Measurements from ENCODE around the gene KLF15.

KLF15 gene

DNA sequence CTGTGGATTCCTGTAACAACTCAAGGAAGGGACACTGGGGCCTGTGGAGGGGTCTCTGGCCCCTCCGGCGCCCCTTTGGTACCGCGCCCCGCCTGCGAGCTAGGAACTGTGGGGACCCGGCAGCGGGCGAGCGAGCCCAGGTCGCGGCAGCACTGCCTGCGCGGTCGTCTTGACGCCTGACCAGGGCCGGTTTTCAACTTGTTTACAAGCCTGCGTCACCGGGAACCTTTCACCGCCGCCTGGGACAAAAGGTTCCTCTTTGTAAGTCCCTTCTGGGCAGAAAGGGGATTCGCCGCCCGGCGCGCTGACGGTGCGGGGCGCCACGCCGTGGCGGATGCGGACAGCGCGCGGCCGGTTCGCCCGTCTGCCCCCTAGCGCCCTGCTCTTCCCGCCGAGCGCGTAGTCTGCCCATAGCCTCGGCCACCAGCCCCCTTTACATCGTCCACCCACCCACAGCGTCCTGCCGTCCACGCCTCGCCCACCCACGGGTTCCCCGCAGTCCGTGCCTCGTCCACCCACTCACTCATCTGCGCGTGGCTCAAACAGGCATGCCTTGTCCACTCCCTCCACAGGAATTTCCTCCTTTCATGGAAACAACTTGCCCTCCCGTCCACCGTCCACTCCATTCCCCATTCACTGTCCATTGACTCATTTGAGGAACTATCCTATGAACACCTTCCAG lies 32.0 kb upstream of the KLF15 start:
- peak; percentile 15 for DNase-seq (ENCODE audit: low spot score)

DNA sequence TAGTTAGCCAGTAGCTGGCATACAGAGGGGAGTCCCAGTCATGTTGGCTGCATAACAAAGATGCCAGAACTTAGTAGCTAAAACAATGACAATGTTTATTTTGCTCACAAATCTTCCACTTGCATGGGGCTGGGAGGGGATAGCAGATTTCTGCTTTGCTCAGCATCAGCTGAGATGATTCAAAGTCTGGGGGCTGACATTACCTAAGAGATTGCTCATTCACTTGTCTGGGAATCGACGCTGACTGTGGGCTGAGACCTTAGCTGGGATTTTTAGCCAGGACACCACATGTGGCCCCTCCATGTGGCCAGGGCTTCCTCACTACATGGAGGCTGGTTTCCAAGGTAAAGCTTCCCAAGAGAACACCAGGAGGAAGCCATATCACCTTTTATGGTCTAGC lies 24.8 kb upstream of the KLF15 start:
- DNase-seq (ENCODE audit: low spot score): no peak

DNA sequence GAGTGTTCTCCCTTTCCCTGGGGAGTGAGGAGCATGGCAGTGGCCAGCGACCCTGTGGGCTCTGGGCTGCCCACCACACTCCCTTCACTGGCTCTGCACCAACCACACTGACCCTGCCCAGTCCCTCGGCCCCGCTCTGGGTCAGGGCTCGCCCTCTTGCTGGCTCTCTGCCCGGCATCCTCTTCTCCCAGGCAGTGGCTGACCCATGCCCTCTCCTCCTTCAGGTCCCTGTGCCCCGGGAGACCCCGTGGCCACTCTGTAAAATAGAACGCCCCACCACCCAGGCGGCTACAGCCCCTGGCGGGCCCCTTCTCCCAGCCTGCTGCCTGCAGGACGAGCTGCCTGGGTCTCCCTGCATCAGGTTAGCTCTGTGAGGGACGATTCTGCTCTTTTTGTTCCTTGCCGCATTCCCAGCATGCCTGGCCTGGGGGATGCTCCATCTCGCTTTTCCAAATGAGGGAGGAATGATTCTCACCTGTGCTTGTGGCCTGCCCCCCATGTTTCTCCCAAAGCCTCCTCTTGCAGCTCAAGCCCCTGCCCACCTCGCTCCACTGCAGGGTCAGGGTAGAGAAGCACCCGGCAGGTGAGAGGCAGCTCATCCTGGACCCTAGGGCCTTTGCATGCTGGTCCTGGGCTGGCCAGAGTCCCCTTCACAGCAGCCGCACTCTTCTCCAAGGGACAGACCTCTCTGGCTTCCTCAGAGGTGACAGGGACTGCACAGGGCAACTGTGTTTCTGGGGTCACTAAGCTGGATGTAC lies 23.0 kb upstream of the KLF15 start:
- DNase-seq (ENCODE audit: low spot score): no peak

DNA sequence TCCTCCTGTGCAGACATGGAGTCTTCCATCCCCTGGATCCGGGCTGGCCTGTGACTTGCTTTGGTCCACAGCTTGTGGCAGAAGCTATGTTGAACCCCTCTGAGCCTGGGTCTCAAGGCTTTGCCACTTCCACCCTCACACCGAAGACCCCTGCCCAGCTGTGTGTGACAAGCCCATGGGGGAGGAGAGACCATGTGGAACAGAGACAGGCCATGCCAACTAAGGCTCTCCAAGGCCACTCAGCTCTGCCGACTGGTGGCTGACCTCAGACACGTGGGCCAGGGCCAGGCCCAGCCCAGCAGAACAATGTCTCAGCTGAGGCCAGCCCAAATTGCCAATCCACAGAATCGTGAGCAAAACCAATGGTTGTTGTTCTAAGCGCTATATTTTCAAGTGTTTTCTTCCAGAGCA lies 21.1 kb upstream of the KLF15 start:
- DNase-seq (ENCODE audit: low spot score): no peak

DNA sequence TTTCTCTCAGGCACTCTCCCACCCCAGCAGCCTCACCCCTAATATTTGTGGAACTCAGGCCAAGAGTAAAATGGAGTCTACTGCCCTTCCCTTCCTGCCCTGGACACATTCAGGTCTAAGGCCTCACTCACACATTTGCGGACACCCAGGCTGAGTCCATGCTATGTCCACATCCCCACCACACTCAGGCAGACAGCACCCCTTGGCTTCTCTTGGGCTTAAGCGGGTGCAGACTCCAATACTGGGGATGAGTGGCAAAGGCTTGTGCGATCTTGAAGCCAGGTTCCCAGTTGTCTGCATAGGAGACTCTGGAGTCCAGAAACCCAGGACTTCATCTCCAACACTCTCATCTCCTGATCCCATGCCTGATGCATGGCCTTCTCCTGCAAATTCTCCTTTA lies 20.0 kb upstream of the KLF15 start:
- no peak for DNase-seq (ENCODE audit: low spot score)

DNA sequence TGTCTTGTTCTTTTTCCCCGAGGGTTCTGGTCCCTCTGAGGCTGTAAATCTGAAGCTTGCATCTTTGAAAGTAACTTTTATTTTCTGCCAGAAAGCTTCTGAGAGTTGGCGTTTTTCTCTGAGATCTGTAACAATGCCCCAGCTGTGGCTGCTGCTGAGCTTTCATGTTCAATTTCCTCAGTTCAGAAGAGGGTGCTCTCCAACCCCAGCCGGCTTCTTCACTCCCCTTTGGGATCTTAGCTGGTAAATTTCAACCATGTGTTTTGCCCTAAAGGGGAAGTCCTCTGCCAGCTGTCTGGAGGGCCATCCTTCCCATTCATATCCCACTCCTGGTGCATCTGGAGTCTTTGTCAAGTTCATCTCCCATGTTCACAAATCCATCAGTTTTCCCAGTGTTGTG lies 19.2 kb upstream of the KLF15 start:
- no peak for DNase-seq (ENCODE audit: low spot score)

DNA sequence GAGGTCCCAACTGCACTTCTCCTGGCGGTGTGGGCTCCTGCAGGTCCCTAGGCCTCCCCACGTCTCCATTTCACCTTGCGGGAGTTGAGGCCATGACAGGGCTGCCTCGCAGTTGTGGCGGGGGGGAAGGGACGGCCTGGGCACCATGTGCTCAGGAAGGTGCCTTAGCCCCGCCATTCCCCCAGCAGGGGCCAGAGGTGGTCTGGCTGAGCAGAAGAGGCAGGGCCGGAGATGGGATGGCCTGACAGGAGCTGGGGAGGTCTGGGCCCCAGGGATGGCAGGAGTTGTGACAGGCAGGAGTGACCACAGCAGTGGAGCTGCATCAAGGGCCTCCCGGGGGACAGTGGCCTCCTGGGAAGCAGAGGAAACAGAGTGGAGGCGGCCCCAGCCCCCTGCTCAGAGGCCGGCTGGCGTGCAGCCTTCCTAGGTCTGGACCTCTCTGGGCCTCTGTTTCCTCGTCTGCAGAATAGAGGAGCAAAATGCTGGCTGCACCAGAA lies 18.7 kb upstream of the KLF15 start:
- DNase-seq (ENCODE audit: low spot score): no peak

DNA sequence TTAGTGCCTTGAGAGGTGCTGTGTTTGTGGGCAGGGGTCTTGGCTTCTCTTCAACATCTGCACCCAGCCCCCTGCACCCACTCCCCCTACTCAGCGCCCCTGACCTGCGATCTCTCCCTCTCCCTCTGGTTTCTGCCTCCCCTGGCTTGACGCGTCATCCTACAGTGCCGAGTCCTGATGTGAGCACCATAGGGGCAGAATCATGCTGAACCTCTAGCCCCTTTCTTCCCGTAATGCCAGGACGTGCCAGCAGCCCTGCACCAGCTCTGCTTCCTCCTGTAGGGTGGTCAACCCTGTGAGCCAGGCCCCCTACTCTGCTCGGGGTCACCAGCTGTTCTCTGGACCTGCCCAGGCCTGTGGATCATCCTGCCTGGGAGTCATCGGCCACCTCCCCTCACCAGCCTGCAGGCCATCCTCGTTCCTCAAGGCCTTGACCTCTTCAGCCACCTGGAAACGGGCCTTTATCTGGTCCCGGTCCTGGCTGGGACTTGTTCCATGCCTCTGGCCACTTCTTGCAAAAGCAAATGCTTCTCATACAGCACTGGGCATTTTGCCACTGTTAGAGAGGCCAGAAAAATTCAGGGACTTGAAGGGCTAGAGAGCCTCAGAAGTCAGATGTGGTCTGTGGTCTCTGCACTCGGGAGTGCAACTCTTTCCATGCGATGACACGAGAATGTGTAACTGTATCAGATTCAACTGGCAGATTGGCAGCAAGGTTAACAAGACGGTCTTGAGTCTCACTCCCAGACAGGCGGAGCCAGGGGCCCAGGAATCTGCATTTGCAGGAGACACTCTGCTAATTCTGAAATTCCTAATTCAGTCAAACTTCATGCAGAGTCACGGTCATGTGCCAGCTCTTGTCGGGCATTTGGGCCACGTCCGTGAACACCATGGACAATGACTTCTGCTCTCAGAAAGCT lies 16.7 kb upstream of the KLF15 start:
- DNase-seq (ENCODE audit: low spot score): no peak

DNA sequence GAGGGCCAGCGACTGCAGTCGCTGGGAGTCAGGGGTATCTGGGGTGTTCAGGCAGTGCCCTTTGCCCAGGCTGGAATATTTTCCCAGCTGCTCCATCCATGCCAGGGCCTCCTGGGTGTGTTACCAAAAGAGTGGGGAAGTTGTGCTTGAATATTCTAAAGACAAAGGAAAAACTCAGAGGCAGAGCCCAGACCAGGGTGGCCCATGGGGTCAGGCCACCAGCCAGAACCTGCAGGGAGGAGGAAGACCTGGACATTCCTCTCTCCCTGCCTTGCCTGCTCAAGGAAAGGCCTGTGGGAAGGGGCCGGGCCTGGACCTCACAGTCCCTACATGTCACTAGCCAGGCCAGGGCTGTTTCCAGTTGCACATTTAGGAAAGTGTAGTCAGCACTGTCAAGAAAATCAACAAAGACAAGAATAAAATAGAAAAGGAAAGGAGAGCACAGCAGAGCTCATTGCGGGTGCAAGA lies 16.0 kb upstream of the KLF15 start:
- no peak for DNase-seq (ENCODE audit: low spot score)

DNA sequence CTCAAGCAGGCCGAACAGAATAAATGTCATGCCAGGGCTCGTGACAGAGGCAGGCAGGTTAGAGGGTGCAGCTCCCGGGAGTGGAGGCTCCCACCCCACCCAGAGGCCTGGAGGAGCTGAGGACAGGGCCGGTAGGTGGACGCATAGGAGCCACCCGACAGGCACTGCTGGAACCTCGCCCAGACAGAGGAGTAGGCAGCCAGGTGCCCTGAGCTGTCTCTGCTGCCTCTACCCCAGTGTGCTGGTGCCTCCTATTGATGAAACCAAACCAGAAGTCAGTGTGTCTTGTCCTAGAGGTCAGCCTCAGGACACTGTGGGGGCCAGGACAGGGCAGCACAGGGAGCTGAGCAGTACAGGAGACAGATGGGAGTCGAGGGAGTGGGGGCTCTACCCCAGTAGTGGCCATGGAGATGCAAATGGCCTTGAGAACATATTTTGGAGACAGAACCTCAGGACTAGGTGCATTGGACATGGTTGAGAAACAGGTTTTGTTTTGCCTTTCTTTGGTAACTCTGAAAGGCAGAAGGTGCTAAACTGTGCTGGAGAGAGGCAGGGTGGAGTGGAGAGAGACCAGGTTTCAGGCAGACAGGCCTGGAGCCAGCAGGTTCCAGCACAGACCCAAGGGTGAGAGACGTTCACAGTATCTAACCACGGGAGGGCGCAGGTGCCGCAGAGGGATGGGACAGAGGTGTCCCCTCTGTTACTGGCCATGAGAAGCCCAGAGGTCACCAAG lies 15.4 kb upstream of the KLF15 start:
- no peak for DNase-seq (ENCODE audit: low spot score)

DNA sequence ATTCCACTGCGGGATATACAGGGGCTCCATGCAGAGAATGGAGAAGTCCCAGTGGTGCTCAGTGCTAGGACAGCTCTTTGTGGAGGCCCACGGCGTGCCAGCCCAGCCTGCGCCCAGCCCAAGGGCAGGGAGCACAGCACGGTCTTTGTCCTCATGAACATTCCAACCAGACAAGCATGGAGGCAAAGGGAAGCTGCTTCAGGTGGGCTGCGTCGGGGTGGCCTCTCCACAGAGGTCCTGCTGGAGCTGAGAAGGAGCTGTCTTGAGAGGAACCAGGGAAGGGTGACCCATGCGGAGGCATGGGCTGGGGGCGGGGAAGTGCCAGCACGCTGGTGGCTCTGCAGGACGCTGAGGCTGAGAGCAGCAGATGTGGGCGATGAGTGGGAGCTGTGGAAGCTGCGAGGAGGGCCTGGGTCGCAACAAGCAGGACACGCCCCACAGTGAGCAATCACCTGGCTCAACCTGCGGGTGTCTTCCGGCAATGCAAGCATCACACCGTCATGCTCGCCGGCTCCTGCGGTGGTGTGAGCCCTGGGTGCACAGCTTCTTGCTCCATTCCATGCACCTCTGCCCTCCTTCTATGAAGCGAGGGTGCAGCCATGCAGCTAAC lies 14.0 kb upstream of the KLF15 start:
- no peak for DNase-seq (ENCODE audit: low spot score)

DNA sequence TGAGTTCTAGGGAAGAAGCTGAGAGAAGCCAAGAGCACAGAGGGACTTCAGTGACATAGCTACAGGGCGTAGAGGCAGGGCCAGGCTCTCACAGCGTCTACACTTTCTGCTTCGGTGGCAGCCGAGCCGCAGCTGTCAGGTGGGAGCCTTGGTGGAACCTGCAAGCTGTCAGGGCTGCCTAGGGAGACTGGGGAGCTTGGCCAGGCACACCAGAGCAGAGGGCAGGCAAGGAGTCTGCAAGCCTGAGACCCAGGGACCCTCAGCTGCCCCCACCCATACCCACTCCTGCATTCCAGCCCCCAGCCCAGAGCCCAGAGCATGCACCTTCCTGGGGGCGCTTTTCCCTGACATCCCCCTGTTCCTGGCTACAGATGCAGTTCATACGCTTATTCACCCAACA lies 13.4 kb upstream of the KLF15 start:
- DNase-seq (ENCODE audit: low spot score): no peak

DNA sequence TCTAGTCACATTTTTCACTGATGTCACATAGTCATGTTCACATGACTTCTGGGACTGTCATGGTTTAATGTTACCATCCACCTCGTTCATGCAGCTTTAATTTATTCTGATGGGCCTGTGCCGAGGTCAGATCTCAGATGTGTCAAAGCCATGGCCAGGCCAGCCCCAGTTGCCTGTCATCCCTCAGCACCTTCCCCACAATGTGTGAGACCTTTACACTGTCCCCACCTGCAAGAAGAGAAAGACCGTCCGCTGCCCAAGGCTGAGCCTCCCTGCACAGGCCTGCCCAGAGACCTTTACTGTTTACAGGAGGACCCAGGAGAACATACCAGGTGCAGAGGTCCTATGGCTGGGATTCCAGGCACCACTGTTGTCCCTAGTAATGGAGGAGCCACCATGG lies 12.8 kb upstream of the KLF15 start:
- DNase-seq (ENCODE audit: low spot score): no peak

DNA sequence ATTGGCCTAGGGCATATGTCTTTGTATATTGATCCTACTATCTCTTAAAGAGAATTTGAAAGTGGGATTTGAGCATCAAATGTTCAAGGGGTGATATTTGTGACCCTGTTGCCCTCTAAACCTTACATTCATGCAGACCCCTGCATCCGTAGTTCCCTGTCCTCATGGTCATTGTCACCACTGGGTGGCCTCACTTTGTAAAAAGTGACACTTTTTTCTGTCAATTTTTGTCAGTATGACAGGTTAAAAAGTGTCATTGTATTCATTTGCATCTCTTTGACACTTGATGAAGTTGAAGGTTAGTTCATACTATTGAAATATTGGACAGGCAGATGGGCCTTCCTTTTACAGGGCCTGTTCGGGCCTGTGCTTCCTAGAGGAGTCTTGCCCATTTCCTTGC lies 12.3 kb upstream of the KLF15 start:
- no peak for DNase-seq (ENCODE audit: low spot score)

DNA sequence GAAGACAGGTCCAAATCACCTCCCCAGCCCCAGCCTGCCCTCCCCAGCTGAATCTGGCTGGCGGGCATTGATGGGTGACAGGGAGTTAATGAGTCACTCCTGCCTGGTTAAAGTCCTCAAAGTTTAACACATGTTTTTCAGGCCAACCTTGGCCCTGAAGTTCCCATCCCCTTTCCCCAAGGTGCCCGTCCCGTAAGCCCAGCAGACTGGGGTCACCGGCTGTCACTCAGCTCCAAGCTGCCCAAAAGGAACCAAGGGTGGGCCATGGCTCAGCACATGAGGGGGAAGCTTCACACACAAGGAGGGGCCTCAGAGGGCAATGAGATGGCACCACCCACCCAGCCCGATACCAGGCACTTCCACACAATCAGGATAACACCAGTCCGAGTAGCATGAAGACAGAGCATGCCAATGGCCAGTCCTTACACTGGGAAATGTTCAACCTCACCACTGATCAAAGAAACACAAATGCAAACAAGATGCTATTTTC lies 10.2 kb upstream of the KLF15 start:
- no peak for DNase-seq (ENCODE audit: low spot score)

DNA sequence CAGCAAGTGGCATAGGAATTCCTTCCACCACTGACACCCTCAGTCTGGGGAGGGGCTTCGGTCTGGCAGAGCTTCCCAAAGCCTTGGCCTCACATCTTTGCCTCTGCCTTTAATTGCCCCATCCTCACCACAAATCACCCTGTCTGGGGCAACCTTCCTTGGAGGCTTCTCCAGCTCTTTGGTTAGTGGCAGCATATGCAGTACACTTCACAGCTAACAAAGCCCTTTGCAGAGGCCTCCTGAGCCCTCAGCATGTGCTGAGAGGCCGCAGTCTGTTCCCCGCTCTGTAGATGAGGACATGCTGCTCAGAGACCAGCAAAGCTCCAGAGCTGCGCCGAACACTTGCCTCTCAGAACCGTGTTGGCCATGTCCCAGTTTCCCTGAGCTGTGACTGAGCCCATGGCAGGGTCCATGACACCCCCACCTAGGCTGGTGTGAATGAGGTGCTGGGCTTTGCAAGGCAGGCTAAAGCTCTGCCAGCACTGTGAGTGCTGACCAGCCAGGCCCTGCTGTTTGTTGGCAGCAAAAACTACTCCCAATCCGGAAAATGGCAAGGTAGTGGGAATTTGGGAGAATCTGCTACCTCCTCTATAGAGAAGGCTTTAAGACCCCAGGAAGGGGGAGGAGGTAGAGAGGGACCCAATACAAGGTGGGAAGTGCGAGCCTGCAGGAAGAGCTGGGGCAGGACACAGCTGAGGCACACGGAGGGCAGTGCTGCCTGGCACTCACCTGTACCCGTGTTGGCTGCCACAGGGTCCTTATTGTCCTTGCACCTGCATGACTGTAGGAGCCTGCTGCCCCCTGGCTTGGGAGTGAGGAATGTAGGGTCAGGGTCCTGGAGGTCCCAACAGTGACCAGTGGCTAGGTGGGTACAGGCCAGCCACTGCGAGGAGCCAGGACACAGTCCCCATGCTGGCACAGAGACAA lies 8.4 kb upstream of the KLF15 start:
- DNase-seq (ENCODE audit: low spot score): no peak

DNA sequence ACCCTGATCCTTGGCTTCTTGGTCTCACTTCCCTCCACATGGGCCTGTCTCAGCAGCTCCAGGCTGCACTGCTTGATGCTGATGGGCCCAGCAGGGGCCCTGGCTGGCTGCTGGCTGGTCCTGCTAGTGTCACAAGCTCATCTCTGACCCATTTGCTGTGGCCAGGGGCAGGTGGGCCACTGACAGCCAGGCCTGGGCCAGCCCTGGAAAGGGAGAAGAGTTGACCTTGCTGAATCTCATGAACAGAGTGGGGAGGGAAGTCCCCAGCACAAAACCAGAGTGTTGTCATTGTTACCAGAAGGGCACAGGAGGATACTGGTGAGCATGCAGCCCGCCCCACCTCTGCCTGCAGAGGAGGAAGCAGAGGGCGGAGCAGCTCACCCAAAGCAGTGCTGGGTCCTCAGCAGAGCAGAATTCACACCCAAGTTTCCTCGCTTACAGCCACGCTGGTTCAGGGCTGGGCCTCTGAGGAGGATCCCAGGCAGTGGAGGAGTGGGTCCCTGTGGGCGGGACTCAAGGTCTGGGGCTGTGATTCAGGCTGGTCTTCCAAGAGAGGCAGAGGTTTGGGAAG lies 7.6 kb upstream of the KLF15 start:
- no peak for DNase-seq (ENCODE audit: low spot score)

DNA sequence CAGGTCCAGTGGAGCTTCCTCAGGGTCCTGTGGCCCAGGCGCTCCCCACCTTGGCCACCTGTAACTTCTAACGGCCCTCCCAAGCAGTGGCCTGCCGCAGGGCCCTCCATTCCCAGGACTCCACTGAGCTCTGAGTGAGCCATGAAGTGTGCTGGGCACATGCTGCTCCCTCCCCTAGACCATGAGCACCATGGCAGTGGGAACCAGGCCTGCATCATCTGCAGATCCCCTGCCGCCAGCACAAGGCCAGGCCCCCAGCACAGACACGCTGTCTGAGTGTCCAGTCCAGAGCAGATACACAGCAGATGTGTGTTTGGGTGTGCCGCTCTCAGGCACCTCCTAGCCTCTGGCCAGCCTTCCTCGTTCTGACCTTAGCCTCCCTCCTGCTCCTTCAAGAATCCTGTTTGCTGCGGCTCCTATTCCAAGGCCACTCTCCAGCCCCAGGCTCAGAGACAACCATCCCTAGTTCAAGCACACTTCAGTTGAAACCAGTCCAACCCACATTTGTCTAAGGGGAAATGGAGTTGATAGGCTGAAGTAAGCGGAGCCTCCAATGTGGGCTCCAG lies 7.0 kb upstream of the KLF15 start:
- no peak for DNase-seq (ENCODE audit: low spot score)

DNA sequence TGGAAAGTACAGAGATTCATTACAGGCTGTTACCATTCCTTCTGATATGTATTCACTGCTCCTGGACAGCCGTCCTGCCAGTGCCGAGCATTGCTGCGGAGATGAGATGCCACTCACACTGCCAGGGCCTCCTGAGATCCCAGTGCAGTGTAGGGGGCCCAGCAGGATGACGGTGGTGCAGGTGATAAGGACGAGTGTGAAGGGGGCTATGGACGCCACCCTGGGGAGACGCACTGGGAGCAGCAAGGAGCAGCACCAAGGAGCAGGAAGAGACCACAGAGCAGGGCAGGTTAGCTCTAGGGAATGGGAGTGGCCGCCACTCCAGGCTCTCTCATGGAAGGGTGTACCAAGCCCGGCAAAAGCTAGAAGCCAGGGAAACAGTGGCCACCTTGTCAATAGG lies 4.0 kb upstream of the KLF15 start:
- no peak for DNase-seq (ENCODE audit: low spot score)

DNA sequence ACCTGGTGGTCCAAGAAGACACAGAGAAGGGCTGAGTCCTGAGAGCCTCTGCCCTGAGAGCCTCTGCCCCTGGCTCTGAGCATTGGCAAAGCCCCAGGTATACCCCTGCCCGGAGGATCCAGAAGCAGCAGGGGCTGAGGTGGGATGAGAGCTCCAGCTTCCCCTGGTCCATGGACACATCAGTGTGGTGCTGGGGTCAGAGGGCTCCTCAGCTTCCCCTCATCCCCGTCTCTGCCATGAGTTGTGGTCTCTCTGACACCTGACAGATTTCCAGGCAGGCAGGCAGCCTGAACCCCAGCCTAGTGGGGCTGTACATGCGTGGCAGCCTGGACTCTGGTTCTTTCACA lies 3.5 kb upstream of the KLF15 start:
- DNase-seq (ENCODE audit: low spot score): no peak
